ENCODE measurements around the gene ZBTB46. TPM values are rescaled to one million over a fixed set of nuclear protein-coding genes. Genes with fewer than 3 reads are reported as not detected.

ZBTB46 gene
- total RNA-seq, 1 experiment from 2014 or later, result 2.5 TPM

DNA sequence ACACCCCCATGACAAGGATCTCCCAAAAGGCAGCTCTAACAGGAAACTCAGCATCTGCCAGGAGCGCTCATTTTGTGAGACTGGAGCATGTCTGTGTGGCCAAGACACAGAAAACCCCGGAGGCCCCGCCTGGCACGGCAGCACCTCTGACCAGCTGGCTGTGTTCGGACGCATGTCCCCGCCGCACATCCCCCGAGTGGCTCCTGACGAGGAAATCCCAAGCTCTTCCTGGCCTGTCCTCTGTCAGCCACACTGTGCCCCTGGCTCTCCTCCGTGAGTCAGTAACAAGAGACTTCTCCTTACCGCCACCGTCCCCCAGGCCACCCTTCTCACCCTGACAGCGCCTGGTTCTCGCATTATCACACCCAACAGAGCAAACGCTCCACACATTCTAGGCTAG lies 77.1 kb downstream of the ZBTB46 start:
- no peak overlapping the region for H3K27ac Mint-ChIP-seq (ENCODE audit: unreplicated experiment)
- H3K4me3 Mint-ChIP-seq (ENCODE audit: low read depth, unreplicated experiment), result no peak overlapping the region
- no peaks in the 10 kb centered on the region for H3K9me3 Mint-ChIP-seq (ENCODE audit: low read depth, unreplicated experiment)
- H3K4me1 Mint-ChIP-seq (ENCODE audit: low read depth, unreplicated experiment), result no peaks in the 10 kb centered on the region
- no TSS peak for BruUV-seq (replicated peaks)
- H3K36me3 Mint-ChIP-seq (ENCODE audit: insufficient read depth, unreplicated experiment), result peaks cover 5% of the 10 kb centered on the region
- peaks cover 37% of the 10 kb centered on the region for H3K27me3 Mint-ChIP-seq (ENCODE audit: unreplicated experiment)
- DNase-seq, result no peak
- intact Hi-C loops (cut with micrococcal nuclease; ENCODE audit: unreplicated experiment), result no loop called here
- CTCF ChIA-PET, result no interaction called here
- TF ChIP-seq, protein P1, sequence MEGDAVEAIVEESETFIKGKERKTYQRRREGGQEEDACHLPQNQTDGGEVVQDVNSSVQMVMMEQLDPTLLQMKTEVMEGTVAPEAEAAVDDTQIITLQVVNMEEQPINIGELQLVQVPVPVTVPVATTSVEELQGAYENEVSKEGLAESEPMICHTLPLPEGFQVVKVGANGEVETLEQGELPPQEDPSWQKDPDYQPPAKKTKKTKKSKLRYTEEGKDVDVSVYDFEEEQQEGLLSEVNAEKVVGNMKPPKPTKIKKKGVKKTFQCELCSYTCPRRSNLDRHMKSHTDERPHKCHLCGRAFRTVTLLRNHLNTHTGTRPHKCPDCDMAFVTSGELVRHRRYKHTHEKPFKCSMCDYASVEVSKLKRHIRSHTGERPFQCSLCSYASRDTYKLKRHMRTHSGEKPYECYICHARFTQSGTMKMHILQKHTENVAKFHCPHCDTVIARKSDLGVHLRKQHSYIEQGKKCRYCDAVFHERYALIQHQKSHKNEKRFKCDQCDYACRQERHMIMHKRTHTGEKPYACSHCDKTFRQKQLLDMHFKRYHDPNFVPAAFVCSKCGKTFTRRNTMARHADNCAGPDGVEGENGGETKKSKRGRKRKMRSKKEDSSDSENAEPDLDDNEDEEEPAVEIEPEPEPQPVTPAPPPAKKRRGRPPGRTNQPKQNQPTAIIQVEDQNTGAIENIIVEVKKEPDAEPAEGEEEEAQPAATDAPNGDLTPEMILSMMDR (IDR thresholded peaks at IDR 0.05; ENCODE audit: unreplicated experiment), result no peak

GRCh38 chr20:63753381-63753780 lies 77.7 kb downstream of the ZBTB46 start:
- intact Hi-C loops (cut with micrococcal nuclease; ENCODE audit: unreplicated experiment), result no loop called here
- H3K36me3 Mint-ChIP-seq (ENCODE audit: insufficient read depth, unreplicated experiment), result peaks cover 9% of the 10 kb centered on the region
- H3K9me3 Mint-ChIP-seq (ENCODE audit: low read depth, unreplicated experiment), result no peaks in the 10 kb centered on the region
- no peak overlapping the region for H3K27ac Mint-ChIP-seq (ENCODE audit: unreplicated experiment)
- no TSS peak for BruUV-seq (replicated peaks)
- no peak overlapping the region for H3K4me3 Mint-ChIP-seq (ENCODE audit: low read depth, unreplicated experiment)
- no peak for DNase-seq
- no peaks in the 10 kb centered on the region for H3K4me1 Mint-ChIP-seq (ENCODE audit: low read depth, unreplicated experiment)
- CTCF ChIA-PET, result no interaction called here
- TF ChIP-seq, protein P1 (IDR thresholded peaks at IDR 0.05; ENCODE audit: unreplicated experiment), result no peak
- peaks cover 31% of the 10 kb centered on the region for H3K27me3 Mint-ChIP-seq (ENCODE audit: unreplicated experiment)

GRCh38 chr20:63752411-63753101 lies 78.5 kb downstream of the ZBTB46 start:
- H3K27me3 Mint-ChIP-seq (ENCODE audit: unreplicated experiment), result peaks cover 22% of the 10 kb centered on the region
- no peak overlapping the region for H3K4me3 Mint-ChIP-seq (ENCODE audit: low read depth, unreplicated experiment)
- peaks cover 9% of the 10 kb centered on the region for H3K36me3 Mint-ChIP-seq (ENCODE audit: insufficient read depth, unreplicated experiment)
- no TSS peak for BruUV-seq (replicated peaks)
- intact Hi-C loops (cut with micrococcal nuclease; ENCODE audit: unreplicated experiment), result no loop called here
- H3K27ac Mint-ChIP-seq (ENCODE audit: unreplicated experiment), result peak overlapping the region; percentile 46
- CTCF ChIA-PET, result no interaction called here
- H3K4me1 Mint-ChIP-seq (ENCODE audit: low read depth, unreplicated experiment), result no peaks in the 10 kb centered on the region
- TF ChIP-seq, protein P1 (IDR thresholded peaks at IDR 0.05; ENCODE audit: unreplicated experiment), result peak; percentile 35
- no peaks in the 10 kb centered on the region for H3K9me3 Mint-ChIP-seq (ENCODE audit: low read depth, unreplicated experiment)
- no peak for DNase-seq

- Mint-ChIP-seq H3K36me3 (ENCODE audit: insufficient read depth, unreplicated experiment) (peaks cover 9% of the 10 kb centered on the region), H3K4me3 (ENCODE audit: low read depth, unreplicated experiment) (no peak overlapping the region), H3K4me1 (ENCODE audit: low read depth, unreplicated experiment) (no peaks in the 10 kb centered on the region), H3K27ac (ENCODE audit: unreplicated experiment) (peak overlapping the region; percentile 46), H3K9me3 (ENCODE audit: low read depth, unreplicated experiment) (no peaks in the 10 kb centered on the region), H3K27me3 (ENCODE audit: unreplicated experiment) (peaks cover 14% of the 10 kb centered on the region)
- DNase-seq, result no peak
- TF ChIP-seq, protein P1 (IDR thresholded peaks at IDR 0.05; ENCODE audit: unreplicated experiment), result no peak
- CTCF ChIA-PET, result no interaction called here
- intact Hi-C loops (cut with micrococcal nuclease; ENCODE audit: unreplicated experiment), result no loop called here
- BruUV-seq (replicated peaks), result no TSS peak
Measured at GRCh38 chr20:63751471-63752271, 79.4 kb downstream of the ZBTB46 start.

Measured in Calu3 (cell line).